Measurements from ENCODE around the gene HYOU1.

HYOU1 gene

DNA sequence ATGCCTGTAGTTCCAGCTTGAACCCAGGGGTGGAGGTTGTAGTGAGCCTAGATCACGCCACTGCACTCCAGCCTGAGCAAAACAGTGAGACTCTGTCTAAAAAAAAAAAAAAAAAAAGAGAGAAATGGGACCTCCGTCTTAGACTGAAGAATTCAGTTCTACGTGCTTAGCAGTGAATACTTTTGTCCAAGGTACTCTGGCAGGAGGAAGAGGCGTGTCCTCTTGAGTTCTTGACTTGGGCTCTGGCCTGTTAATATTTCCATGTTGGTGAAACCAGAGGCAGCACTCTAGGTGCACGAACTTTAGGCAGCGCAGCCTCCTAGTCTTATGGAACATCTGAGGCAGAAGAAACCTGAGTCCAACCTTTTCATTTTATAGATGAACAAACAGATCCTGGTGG, 30.1 kb upstream of the HYOU1 start:
- in situ Hi-C loops (cut with MboI; ENCODE audit: low sequenced_read_pairs, unreplicated experiment): no loop called here
- no peak for DNase-seq (ENCODE audit: low spot score)
- no peak for TF ChIP-seq CTCF (IDR thresholded peaks at IDR 0.05; ENCODE audit: borderline replicate concordance, control extremely low read depth, extremely low read depth, insufficient read depth, missing control alignments)

- no peak for TF ChIP-seq CTCF (IDR thresholded peaks at IDR 0.05; ENCODE audit: borderline replicate concordance, control extremely low read depth, extremely low read depth, insufficient read depth, missing control alignments)
- DNase-seq (ENCODE audit: low spot score): peak; percentile 54
- in situ Hi-C loops (cut with MboI; ENCODE audit: low sequenced_read_pairs, unreplicated experiment): no loop called here
These were observed 28.4 kb upstream of the HYOU1 start for GRCh38 chr11:119085437-119085847.

DNA sequence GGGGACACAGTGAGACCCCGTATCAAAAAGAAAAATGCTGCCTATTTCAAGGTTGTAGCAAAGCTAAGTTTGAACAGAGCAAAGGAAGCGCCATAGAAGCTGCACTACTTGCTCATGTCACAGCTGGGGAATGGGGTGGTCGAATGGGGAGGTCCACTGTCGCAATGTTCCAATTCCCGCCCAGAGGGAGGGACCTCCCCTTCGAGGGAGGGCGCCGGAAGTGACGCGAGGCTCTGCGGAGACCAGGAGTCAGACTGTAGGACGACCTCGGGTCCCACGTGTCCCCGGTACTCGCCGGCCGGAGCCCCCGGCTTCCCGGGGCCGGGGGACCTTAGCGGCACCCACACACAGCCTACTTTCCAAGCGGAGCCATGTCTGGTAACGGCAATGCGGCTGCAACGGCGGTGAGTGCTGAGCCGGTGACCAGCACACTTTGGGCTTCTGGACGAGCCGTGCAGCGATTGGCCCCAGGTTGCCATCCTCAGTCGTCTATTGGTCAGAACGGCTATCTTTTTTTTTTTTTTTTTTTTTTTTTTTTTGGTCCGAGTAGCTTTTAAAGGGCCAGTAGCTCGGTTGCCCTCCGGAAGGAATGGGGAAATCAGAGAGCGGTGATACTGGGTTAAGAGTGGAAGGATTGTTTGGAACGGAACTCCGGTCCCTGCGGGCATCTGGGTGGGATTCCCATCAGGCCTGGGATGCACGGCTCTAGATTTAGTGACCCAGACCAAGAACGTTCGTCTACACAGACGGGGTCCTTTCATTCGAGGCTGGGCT, 27.8 kb upstream of the HYOU1 start, which contains the start of gene HMBS:
Gene HMBS (plus strand): TSS at position 219 of the 774 bp plus-strand sequence. CDS start 153 bp downstream, at position 372.
- DNase-seq (ENCODE audit: low spot score): peak; percentile 94
- TF ChIP-seq CTCF (IDR thresholded peaks at IDR 0.05; ENCODE audit: borderline replicate concordance, control extremely low read depth, extremely low read depth, insufficient read depth, missing control alignments): no peak
- in situ Hi-C loops (cut with MboI; ENCODE audit: low sequenced_read_pairs, unreplicated experiment): no loop called here

GRCh38 chr11:119081682-119082260, 24.8 kb upstream of the HYOU1 start:
- no peak for DNase-seq (ENCODE audit: low spot score)
- TF ChIP-seq CTCF (IDR thresholded peaks at IDR 0.05; ENCODE audit: borderline replicate concordance, control extremely low read depth, extremely low read depth, insufficient read depth, missing control alignments): no peak
- in situ Hi-C loops (cut with MboI; ENCODE audit: low sequenced_read_pairs, unreplicated experiment): no loop called here

DNA sequence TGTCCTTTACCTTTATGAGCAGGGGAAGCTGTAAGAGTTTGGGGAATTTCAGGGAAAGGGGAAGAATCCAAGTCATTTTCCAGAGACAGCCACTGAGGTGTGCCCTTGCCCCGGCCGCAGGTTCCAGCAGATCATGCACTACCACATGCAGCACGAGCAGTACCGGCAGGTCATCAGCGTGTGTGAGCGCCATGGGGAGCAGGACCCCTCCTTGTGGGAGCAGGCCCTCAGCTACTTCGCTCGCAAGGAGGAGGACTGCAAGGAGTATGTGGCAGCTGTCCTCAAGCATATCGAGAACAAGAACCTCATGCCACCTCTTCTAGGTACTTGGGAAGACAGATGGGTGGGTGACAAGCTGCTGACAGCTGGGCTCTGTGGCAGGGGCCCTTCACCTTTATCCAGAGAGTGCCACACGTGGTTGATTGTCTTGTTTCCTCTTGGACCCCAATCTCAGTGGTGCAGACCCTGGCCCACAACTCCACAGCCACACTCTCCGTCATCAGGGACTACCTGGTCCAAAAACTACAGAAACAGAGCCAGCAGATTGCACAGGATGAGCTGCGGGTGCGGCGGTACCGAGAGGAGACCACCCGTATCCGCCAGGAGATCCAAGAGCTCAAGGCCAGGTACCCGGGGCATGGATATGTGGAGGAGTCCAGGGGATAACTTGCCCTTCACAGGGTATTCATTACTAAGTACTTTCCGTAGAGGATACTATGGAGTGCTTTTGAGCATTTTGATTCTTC, 21.8 kb upstream of the HYOU1 start:
- no peak for DNase-seq (ENCODE audit: low spot score)
- TF ChIP-seq CTCF (IDR thresholded peaks at IDR 0.05; ENCODE audit: borderline replicate concordance, control extremely low read depth, extremely low read depth, insufficient read depth, missing control alignments): no peak
- in situ Hi-C loops (cut with MboI; ENCODE audit: low sequenced_read_pairs, unreplicated experiment): no loop called here

GRCh38 chr11:119077839-119078238, 20.8 kb upstream of the HYOU1 start:
- no peak for TF ChIP-seq CTCF (IDR thresholded peaks at IDR 0.05; ENCODE audit: borderline replicate concordance, control extremely low read depth, extremely low read depth, insufficient read depth, missing control alignments)
- no peak for DNase-seq (ENCODE audit: low spot score)
- in situ Hi-C loops (cut with MboI; ENCODE audit: low sequenced_read_pairs, unreplicated experiment): no loop called here
